A673 (cell line): Measurements from ENCODE around the gene CDH12. TPM values are rescaled to one million over a fixed set of nuclear protein-coding genes. Genes with fewer than 3 reads are reported as not detected.

Experiments
- BruUV-seq: library from RNA; stranded (reverse); fragments of 400-500 nt; replicated peaks from 2 replicates; lab custom pipeline; 2021; lab: Mats Ljungman, UMichigan
- CTCF ChIA-PET: fragments of 300-600 bp; sonication (Branson Sonifier 250); formaldehyde crosslinking; loops from one replicate; lab custom pipeline; 2022; ENCODE audit warnings: antibody characterized with exemption; lab: Charles Lee
- POLR2A ChIA-PET: fragments of 300-600 bp; sonication (Branson Sonifier 250); formaldehyde crosslinking; loops from one replicate; lab custom pipeline; 2022; ENCODE audit warnings: antibody characterized with exemption; ENCODE audit not compliant: low non-redundant PET; lab: Charles Lee
- DNase-seq: peaks from one replicate; pipeline ENCODE4 v3.0.0-alpha.2; 2015; ENCODE audit warnings: low spot score
- H3K27ac ChIP-seq: fragments of 200-600 bp; sonication (generic); 2 replicates; pipeline ENCODE4 v1.5.1; 2016; ENCODE audit warnings: mixed run types, low read depth, mild to moderate bottlenecking, mixed read lengths, antibody characterized with exemption, low read length; ENCODE audit not compliant: poor library complexity, severe bottlenecking
- H3K27me3 ChIP-seq: fragments of 200-600 bp; sonication (generic); replicated peaks from 2 replicates; pipeline ENCODE4 v1.6.1; 2017; ENCODE audit warnings: mixed run types, low read depth, mild to moderate bottlenecking, mixed read lengths, antibody characterized with exemption, low read length; ENCODE audit not compliant: insufficient read depth, poor library complexity
- H3K36me3 ChIP-seq: fragments of 200-600 bp; sonication (generic); 2 replicates; pipeline ENCODE4 v1.6.1; 2016; ENCODE audit warnings: mixed run types, mild to moderate bottlenecking, mixed read lengths, antibody characterized with exemption, low read length; ENCODE audit not compliant: insufficient read depth, poor library complexity, severe bottlenecking
- H3K4me1 ChIP-seq: fragments of 200-600 bp; sonication (generic); 2 replicates; pipeline ENCODE4 v1.6.1; 2017; ENCODE audit warnings: mixed run types, mild to moderate bottlenecking, mixed read lengths, antibody characterized with exemption, low read length; ENCODE audit not compliant: insufficient read depth, poor library complexity, severe bottlenecking
- H3K4me3 ChIP-seq: fragments of 200-600 bp; sonication (generic); 2 replicates; pipeline ENCODE4 v1.5.1; 2016; ENCODE audit warnings: low read depth, mixed run types, mild to moderate bottlenecking, mixed read lengths, low read length; ENCODE audit not compliant: poor library complexity, severe bottlenecking
- H3K9me3 ChIP-seq: fragments of 200-600 bp; sonication (generic); 2 replicates; pipeline ENCODE4 v1.6.1; 2016; ENCODE audit warnings: mixed run types, low read depth, mild to moderate bottlenecking, mixed read lengths, antibody characterized with exemption, low read length; ENCODE audit not compliant: poor library complexity, severe bottlenecking
- EZH2 ChIP-seq: fragments of 200-600 bp; sonication (generic); IDR thresholded peaks from 2 replicates; pipeline ENCODE4 v1.6.1; 2017; ENCODE audit warnings: borderline replicate concordance, low read depth, mild to moderate bottlenecking, mixed read lengths, antibody characterized with exemption, low read length; ENCODE audit not compliant: poor library complexity, severe bottlenecking
- intact Hi-C: fragments of 100-400 bp; cut with micrococcal nuclease; formaldehyde crosslinking; loops from one replicate; pipeline ENCODE4 v1.10.0; 2022; ENCODE audit not compliant: unreplicated experiment
- total RNA-seq: library from RNA; stranded (reverse); gene quantifications from 2 replicates; pipeline ENCODE4 v1.2.3, GENCODE V29; 2021
- TF ChIP-seq, protein P1 (sequence below): fragments of 300-800, 200-600 bp; sonication (generic); conservative IDR thresholded peaks from 2 replicates; pipeline ENCODE4 v1.5.1; 2017; ENCODE audit warnings: low read depth, mild to moderate bottlenecking, antibody characterized with exemption, low read length, moderate library complexity, mixed read lengths

Gene CDH12
- total RNA-seq, 1 experiment from 2014 or later = 39.5 TPM

DNA sequence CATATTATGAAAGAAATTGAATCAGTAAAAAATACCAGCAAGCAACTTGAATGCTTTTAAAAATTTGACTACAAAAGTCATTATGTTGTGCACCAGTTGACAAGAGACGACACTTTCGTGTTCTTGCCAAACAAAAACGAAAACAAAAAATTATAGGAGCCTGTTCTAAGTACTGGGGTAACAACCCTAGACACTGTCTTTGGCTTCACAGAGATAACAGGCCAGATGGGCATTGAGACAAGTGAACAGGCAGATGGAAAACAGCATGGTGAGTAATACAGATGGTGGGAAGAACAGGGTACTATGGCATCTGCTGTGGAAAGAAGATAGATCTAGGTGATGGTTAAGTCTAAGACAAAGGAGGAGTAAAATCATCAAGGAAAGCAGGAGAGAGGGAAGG, 99.0 kb downstream of the CDH12 start:
- DNase-seq = no peak
- Histone ChIP-seq H3K4me1 (no peaks in the 10 kb centered on the region), H3K36me3 (no peaks in the 10 kb centered on the region), H3K9me3 (no peaks in the 10 kb centered on the region), H3K27me3 (peaks cover 3% of the 10 kb centered on the region), H3K4me3 (no peak overlapping the region), H3K27ac (no peak overlapping the region)
- no TSS peak for BruUV-seq
- intact Hi-C loops = no loop called here
- ChIA-PET POLR2A (no interaction called here), CTCF (no interaction called here)
- TF ChIP-seq EZH2 = no peak
- TF ChIP-seq, protein P1, sequence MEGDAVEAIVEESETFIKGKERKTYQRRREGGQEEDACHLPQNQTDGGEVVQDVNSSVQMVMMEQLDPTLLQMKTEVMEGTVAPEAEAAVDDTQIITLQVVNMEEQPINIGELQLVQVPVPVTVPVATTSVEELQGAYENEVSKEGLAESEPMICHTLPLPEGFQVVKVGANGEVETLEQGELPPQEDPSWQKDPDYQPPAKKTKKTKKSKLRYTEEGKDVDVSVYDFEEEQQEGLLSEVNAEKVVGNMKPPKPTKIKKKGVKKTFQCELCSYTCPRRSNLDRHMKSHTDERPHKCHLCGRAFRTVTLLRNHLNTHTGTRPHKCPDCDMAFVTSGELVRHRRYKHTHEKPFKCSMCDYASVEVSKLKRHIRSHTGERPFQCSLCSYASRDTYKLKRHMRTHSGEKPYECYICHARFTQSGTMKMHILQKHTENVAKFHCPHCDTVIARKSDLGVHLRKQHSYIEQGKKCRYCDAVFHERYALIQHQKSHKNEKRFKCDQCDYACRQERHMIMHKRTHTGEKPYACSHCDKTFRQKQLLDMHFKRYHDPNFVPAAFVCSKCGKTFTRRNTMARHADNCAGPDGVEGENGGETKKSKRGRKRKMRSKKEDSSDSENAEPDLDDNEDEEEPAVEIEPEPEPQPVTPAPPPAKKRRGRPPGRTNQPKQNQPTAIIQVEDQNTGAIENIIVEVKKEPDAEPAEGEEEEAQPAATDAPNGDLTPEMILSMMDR = no peak

DNA sequence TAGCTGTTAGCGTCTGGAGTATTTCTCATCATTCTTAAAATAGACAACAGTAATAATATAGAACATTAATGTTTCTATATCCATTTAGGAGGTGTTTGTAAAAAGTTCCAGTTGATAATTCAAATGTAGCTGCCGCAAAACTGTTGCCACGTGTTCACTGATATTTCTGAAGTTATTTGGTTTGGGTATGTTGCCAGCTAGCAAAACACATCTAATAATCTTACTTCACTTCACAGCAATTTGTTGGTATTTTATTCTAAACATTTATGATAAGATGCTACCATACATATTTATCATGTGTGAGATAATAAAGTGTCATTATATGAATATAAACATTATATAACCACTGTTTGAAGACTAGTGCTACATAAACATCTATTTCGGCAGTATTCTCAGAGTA, 101.6 kb downstream of the CDH12 start:
- POLR2A ChIA-PET = no interaction called here

DNA sequence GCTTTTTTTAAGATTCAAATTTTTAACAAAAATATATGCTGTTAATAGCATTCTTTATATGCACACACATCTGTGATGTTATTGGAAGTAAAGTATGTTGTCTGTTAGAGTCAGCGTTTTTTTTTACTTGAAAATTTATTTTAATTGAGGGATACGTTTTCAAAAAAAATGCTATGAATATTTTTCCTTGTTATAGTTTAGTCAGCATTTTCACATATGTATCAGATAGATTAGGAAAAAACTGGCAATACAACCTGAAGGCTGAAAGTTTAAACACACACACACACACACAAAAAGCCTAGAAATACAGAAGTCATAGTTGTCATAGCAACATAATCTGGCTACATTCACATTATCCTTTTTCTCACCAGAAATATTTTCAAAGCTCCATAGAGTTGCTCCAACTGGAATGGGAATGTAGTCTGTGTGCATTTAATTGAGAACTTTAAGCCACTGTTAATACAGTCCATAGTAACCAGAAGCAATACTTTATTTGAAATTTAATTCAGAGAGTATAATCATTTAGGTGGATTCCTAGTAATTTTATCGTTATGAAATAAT, 116.6 kb downstream of the CDH12 start:
- no TSS peak for BruUV-seq
- TF ChIP-seq, protein P1 = no peak
- TF ChIP-seq EZH2 = no peak
- CTCF ChIA-PET = no interaction called here
- Histone ChIP-seq H3K9me3 (no peaks in the 10 kb centered on the region), H3K27ac (no peak overlapping the region), H3K27me3 (no peaks in the 10 kb centered on the region), H3K36me3 (no peaks in the 10 kb centered on the region), H3K4me3 (no peak overlapping the region), H3K4me1 (no peaks in the 10 kb centered on the region)
- POLR2A ChIA-PET = no interaction called here
- intact Hi-C loops = no loop called here
- DNase-seq = no peak

More for the DNA sequence above, 101.6 kb downstream of the CDH12 start:
- CTCF ChIA-PET = no interaction called here
- BruUV-seq = no TSS peak
- Histone ChIP-seq H3K4me1 (no peaks in the 10 kb centered on the region), H3K27me3 (peaks cover 3% of the 10 kb centered on the region), H3K9me3 (no peaks in the 10 kb centered on the region), H3K27ac (no peak overlapping the region), H3K4me3 (no peak overlapping the region), H3K36me3 (no peaks in the 10 kb centered on the region)
- intact Hi-C loops = no loop called here
- no peak for DNase-seq
- TF ChIP-seq, protein P1 = no peak
- TF ChIP-seq EZH2 = no peak
